NCI-H446 treated with DMSO at 0.1 percent for 48 hours (cell line): ENCODE measurements around the gene PUDP.
"Not testable (repeated sequence)": the region's sequence is repeated elsewhere in the genome, so short reads cannot be mapped to it uniquely, and the experiment has no call there.

ENCODE experiments used
- DNase-seq: peaks from one replicate; lab custom pipeline; 2025; lab: John Stamatoyannopoulos, UW

The PUDP gene

GRCh38 chrX:7109838-7110793 lies 37.8 kb downstream of the PUDP start:
- no peak for DNase-seq

GRCh38 chrX:7109049-7109531 lies 38.9 kb downstream of the PUDP start:
- no peak for DNase-seq

GRCh38 chrX:7108030-7108429 lies 39.9 kb downstream of the PUDP start:
- DNase-seq, result no peak

GRCh38 chrX:7106649-7107048 lies 41.3 kb downstream of the PUDP start:
- no peak for DNase-seq

GRCh38 chrX:7102119-7102518 lies 45.8 kb downstream of the PUDP start:
- no peak for DNase-seq

- no peak for DNase-seq
These were observed 47.9 kb downstream of the PUDP start for GRCh38 chrX:7100022-7100421.

GRCh38 chrX:7095657-7096056 lies 52.3 kb downstream of the PUDP start:
- not testable (repeated sequence) for DNase-seq

- DNase-seq, result no peak
These were observed 54.6 kb downstream of the PUDP start for GRCh38 chrX:7093305-7093704.

- DNase-seq, result no peak
These were observed 55.4 kb downstream of the PUDP start for GRCh38 chrX:7092543-7092942.

- no peak for DNase-seq
These were observed 56.0 kb downstream of the PUDP start for GRCh38 chrX:7091923-7092322.

GRCh38 chrX:7090641-7091040 lies 57.3 kb downstream of the PUDP start:
- DNase-seq, result no peak

GRCh38 chrX:7088968-7089615 lies 58.9 kb downstream of the PUDP start:
- DNase-seq, result no peak

GRCh38 chrX:7086384-7086783 lies 61.6 kb downstream of the PUDP start:
- no peak for DNase-seq

- no peak for DNase-seq
These were observed 62.1 kb downstream of the PUDP start for GRCh38 chrX:7085879-7086278.

GRCh38 chrX:7084841-7085240 lies 63.1 kb downstream of the PUDP start:
- DNase-seq, result no peak

- DNase-seq, result no peak
These were observed 64.2 kb downstream of the PUDP start for GRCh38 chrX:7083468-7084396.

GRCh38 chrX:7083021-7083420 lies 64.9 kb downstream of the PUDP start:
- DNase-seq, result no peak

GRCh38 chrX:7082556-7082955 lies 65.4 kb downstream of the PUDP start:
- no peak for DNase-seq

GRCh38 chrX:7077241-7078230 lies 70.4 kb downstream of the PUDP start:
- DNase-seq, result no peak

GRCh38 chrX:7076245-7076661 lies 71.7 kb downstream of the PUDP start:
- no peak for DNase-seq

GRCh38 chrX:7074908-7075204 lies 73.1 kb downstream of the PUDP start:
- DNase-seq, result no peak
